GM12878 (cell line): ENCODE results near the gene PGR. TPM values are rescaled to one million over a fixed set of nuclear protein-coding genes. Genes with fewer than 3 reads are reported as not detected.

ENCODE experiments used
- ATAC-seq: fragments of 200-7000 bp; cut with Tn5 transposase; 3 replicates; pipeline ENCODE4 v1.9.1; 2020; ENCODE audit warnings: mild to moderate bottlenecking, moderate library complexity
- BruUV-seq: library from RNA; stranded (reverse); fragments of 400-500 nt; replicated peaks from 2 replicates; lab custom pipeline; 2021; lab: Mats Ljungman, UMichigan
- CTCF ChIA-PET: fragments of 300-600 bp; sonication (Branson Sonifier 250); formaldehyde crosslinking; extraction: SDS; loops from one replicate; lab custom pipeline; 2021; ENCODE audit warnings: inconsistent platforms; lab: Yijun Ruan, JAX
- POLR2A ChIA-PET: fragments of 350-600 bp; formaldehyde crosslinking; extraction: SDS; loops from one replicate; lab custom pipeline; 2021; ENCODE audit warnings: inconsistent platforms; lab: Charles Lee
- RAD21 ChIA-PET: fragments of 300-600 bp; sonication (Branson Sonifier 250); formaldehyde crosslinking; loops from one replicate; lab custom pipeline; 2023; ENCODE audit warnings: antibody characterized with exemption; ENCODE audit not compliant: unreplicated experiment; lab: Charles Lee
- SMC1A ChIA-PET: fragments of 300-600 bp; sonication (Branson Sonifier 250); formaldehyde crosslinking; loops from one replicate; lab custom pipeline; 2023; ENCODE audit not compliant: unreplicated experiment, uncharacterized antibody; lab: Charles Lee
- DNase-seq: peaks from one replicate; pipeline ENCODE4 v3.0.0-alpha.2; 2011; ENCODE audit warnings: low read depth, low spot score
- FAIRE-seq: peaks from 3 replicates; lab custom pipeline; 2011; peaks lifted over from hg19 to GRCh38; lab: Jason Lieb, UNC
- H2AFZ ChIP-seq: 2 replicates; pipeline ENCODE4 v1.6.0; 2011; ENCODE audit warnings: low read depth, low read length, control low read depth; ENCODE audit not compliant: control insufficient read depth
- H3K27ac ChIP-seq: 2 replicates; pipeline ENCODE4 v1.5.1; 2011; ENCODE audit warnings: control low read depth; ENCODE audit not compliant: control insufficient read depth, insufficient read depth
- H3K27me3 ChIP-seq, 2 experiments: replicated peaks in 1 of 2; 2 replicates each; pipeline versions ENCODE4 v1.6.0 to v1.6.1; 2011; ENCODE audit warnings: low read length in 1 of 2; ENCODE audit not compliant: control insufficient read depth in 2 of 2, insufficient read depth in 2 of 2
- H3K36me3 ChIP-seq, 2 experiments: 2 replicates each; pipeline ENCODE4 v1.5.1; 2011; ENCODE audit warnings: low read length in 1 of 2; ENCODE audit not compliant: control insufficient read depth in 2 of 2, insufficient read depth in 2 of 2
- H3K4me1 ChIP-seq: 2 replicates; pipeline ENCODE4 v1.6.1; 2011; ENCODE audit warnings: mild to moderate bottlenecking, low read length, moderate library complexity, mixed read lengths; ENCODE audit not compliant: control insufficient read depth, insufficient read depth
- H3K4me2 ChIP-seq: 2 replicates; pipeline ENCODE4 v1.6.0; 2011; ENCODE audit warnings: control low read depth; ENCODE audit not compliant: control insufficient read depth, insufficient read depth
- H3K4me3 ChIP-seq: fragments of 200-600 bp; sonication (generic); 2 replicates; pipeline ENCODE4 v1.5.1; 2016
- H3K79me2 ChIP-seq: 2 replicates; pipeline ENCODE4 v1.6.0; 2011; ENCODE audit warnings: low read length; ENCODE audit not compliant: control insufficient read depth, insufficient read depth
- H3K9ac ChIP-seq: 2 replicates; pipeline ENCODE4 v1.8.0; 2011; ENCODE audit warnings: low read length, control low read depth, mixed read lengths; ENCODE audit not compliant: control insufficient read depth, insufficient read depth
- H3K9me3 ChIP-seq: replicated peaks from 3 replicates; pipeline ENCODE4 v1.5.1; 2011; ENCODE audit warnings: mild to moderate bottlenecking, low read length; ENCODE audit not compliant: control insufficient read depth, insufficient read depth
- H4K20me1 ChIP-seq: 2 replicates; pipeline ENCODE4 v1.6.0; 2011; ENCODE audit not compliant: control insufficient read depth, insufficient read depth
- CREM ChIP-seq: IDR thresholded peaks from 2 replicates; pipeline ENCODE4 v1.6.1; 2014; ENCODE audit warnings: antibody characterized with exemption, low read depth
- EED ChIP-seq: sonication (generic); IDR thresholded peaks from 2 replicates; pipeline ENCODE4 v1.6.1; 2016; ENCODE audit warnings: antibody characterized with exemption, low read depth
- EGR1 ChIP-seq, 2 experiments: IDR thresholded peaks; 1 replicate in 1 of 2; 2 replicates in 1 of 2; pipeline ENCODE4 v1.6.1; 2011 to 2012; ENCODE audit warnings: low read depth in 2 of 2, low read length in 2 of 2, borderline replicate concordance in 1 of 2, mild to moderate bottlenecking in 1 of 2, moderate library complexity in 1 of 2
- GATAD2B ChIP-seq: fragments of 450-650 bp; conservative IDR thresholded peaks from 2 replicates; pipeline ENCODE4 v1.6.1; 2017; ENCODE audit warnings: low read depth, mild to moderate bottlenecking, moderate library complexity
- HDAC6 ChIP-seq: fragments of 200-600 bp; sonication (generic); IDR thresholded peaks from one replicate; pipeline ENCODE4 v1.8.0; 2017; ENCODE audit warnings: antibody characterized with exemption; ENCODE audit not compliant: unreplicated experiment
- JUND ChIP-seq: IDR thresholded peaks from 2 replicates; pipeline ENCODE4 v1.6.1; 2012; ENCODE audit warnings: low read depth, mild to moderate bottlenecking, low read length, improper control_type of control experiment, moderate library complexity
- MLLT1 ChIP-seq: fragments of 450-650 bp; IDR thresholded peaks from 2 replicates; pipeline ENCODE4 v1.6.1; 2016; ENCODE audit warnings: mild to moderate bottlenecking
- MTA3 ChIP-seq: IDR thresholded peaks from 2 replicates; pipeline ENCODE4 v1.6.1; 2012; ENCODE audit warnings: low read length, inconsistent platforms, borderline replicate concordance
- POLR2AphosphoS5 ChIP-seq: IDR thresholded peaks from 2 replicates; pipeline ENCODE4 v1.6.1; 2011; ENCODE audit warnings: mild to moderate bottlenecking, low read length, inconsistent platforms
- RCOR1 ChIP-seq: conservative IDR thresholded peaks from 2 replicates; pipeline ENCODE4 v1.6.1; 2012; ENCODE audit warnings: low read depth, low read length, improper control_type of control experiment
- SKIL ChIP-seq: fragments of 450-650 bp; IDR thresholded peaks from 2 replicates; pipeline ENCODE4 v1.6.1; 2017; ENCODE audit warnings: mild to moderate bottlenecking, low read depth, inconsistent platforms; ENCODE audit not compliant: poor library complexity, severe bottlenecking
- SP1 ChIP-seq: IDR thresholded peaks from one replicate; pipeline ENCODE4 v1.6.1; 2011; ENCODE audit warnings: low read depth, low read length
- TBL1XR1 ChIP-seq: IDR thresholded peaks from 2 replicates; pipeline ENCODE4 v1.6.1; 2012; ENCODE audit warnings: low read depth, low read length, improper control_type of control experiment
- ZBED1 ChIP-seq: IDR thresholded peaks from 2 replicates; pipeline ENCODE4 v1.6.1; 2016; ENCODE audit warnings: borderline replicate concordance
- ZNF24 ChIP-seq: fragments of 450-650 bp; IDR thresholded peaks from 2 replicates; pipeline ENCODE4 v1.6.1; 2017; ENCODE audit warnings: antibody characterized with exemption, mild to moderate bottlenecking
- ZNF687 ChIP-seq: fragments of 450-650 bp; IDR thresholded peaks from 2 replicates; pipeline ENCODE4 v1.6.1; 2017; ENCODE audit warnings: mild to moderate bottlenecking, moderate library complexity
- in situ Hi-C: fragments of 300-500 bp; cut with MboI; formaldehyde crosslinking; loops from 9 replicates; pipeline ENCODE4 v1.14.3; 2018; ENCODE audit warnings: mixed read lengths
- intact Hi-C: fragments of 100-400 bp; cut with micrococcal nuclease; formaldehyde crosslinking; loops from one replicate; pipeline ENCODE4 v1.14.2; 2022; ENCODE audit not compliant: unreplicated experiment
- polyA plus RNA-seq, 11 experiments: library from polyadenylated mRNA; depleted of rRNA in 4 of 11; unstranded in 6 of 11; stranded (reverse) in 5 of 11; fragments of >200 nt; fragmentation: Nextera tagmentation in 4 of 11; fragmentation: Illumina TruSeq in 1 of 11; extraction: Ambion mirVana in 4 of 11; extraction: Trizol in 1 of 11; gene quantifications; 1 replicate in 1 of 11; 2 replicates in 10 of 11; pipeline versions ENCODE4 v1.2.1 to v1.2.3, GENCODE V29; 2011 to 2016; ENCODE audit warnings: inconsistent platforms in 2 of 11, missing spikeins in 2 of 11, low read depth in 1 of 11
- total RNA-seq, 4 experiments: library from RNA; depleted of rRNA in 3 of 4; stranded (reverse); fragments of >200 nt in 3 of 4; fragmentation: Illumina TruSeq in 1 of 4; extraction: Trizol in 1 of 4; gene quantifications; 2 replicates each; pipeline versions ENCODE4 v1.2.1 to v1.2.3, GENCODE V29; 2013 to 2021
- TF ChIP-seq, protein P1 (sequence below): IDR thresholded peaks from 2 replicates; pipeline ENCODE4 v1.6.1; 2012; ENCODE audit warnings: low read depth, low read length, improper control_type of control experiment

The PGR gene
- total and polyA plus RNA-seq, 10 of the 15 experiments (the other 5 are each of a cell fraction or from before 2014, with no cell fraction given) = 0.01 TPM; not detected in 9

DNA sequence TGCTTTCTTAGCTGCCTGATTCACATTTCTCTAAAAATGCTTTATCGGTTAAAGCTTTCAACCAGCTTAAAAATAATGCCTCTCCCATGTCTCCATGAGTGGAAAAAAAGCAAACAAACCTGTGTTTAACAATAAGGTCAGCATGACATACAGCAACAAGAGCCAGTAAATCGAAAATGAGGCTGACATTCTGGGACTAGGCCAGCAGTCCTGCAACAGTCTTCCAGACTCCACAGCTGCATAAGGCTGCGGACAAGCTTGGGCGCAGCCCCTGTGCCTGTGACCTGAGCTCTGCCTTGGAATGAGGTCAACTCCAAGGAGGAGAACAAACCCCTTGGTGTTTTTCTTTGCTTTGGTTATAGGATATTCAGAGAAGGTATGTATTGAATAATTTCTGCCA lies 95.5 kb downstream of the PGR start (continued):
- no peak for TF ChIP-seq ZNF687
- no peak for TF ChIP-seq EGR1 (IDR thresholded peaks at IDR 0.05; ENCODE audit: borderline replicate concordance in 1 of 2, low read depth in 2 of 2, low read length in 2 of 2)
- TF ChIP-seq MLLT1 = no peak
- no peak for TF ChIP-seq CREM
- TF ChIP-seq TBL1XR1 = no peak

- no peaks in the 10 kb centered on the region for H3K79me2 ChIP-seq
- no peak for DNase-seq
- ChIA-PET RAD21 (no interaction called here), CTCF (no interaction called here), SMC1A (no interaction called here), POLR2A (no interaction called here)
- H3K27ac ChIP-seq = no peak overlapping the region
- no peak overlapping the region for H3K4me3 ChIP-seq
- H3K4me2 ChIP-seq = no peak overlapping the region
- no peaks in the 10 kb centered on the region; the same call in 1 of the 2 replicates for H3K4me1 ChIP-seq
- no TSS peak for BruUV-seq
- H4K20me1 ChIP-seq = no peaks in the 10 kb centered on the region
- no peaks in the 10 kb centered on the region for H3K9me3 ChIP-seq
- no peak for ATAC-seq
- no peak overlapping the region for H3K9ac ChIP-seq
- intact Hi-C loops = no loop called here
- no peaks in the 10 kb centered on the region for H3K36me3 ChIP-seq
- no peak overlapping the region for H2AFZ ChIP-seq
- no peaks in the 10 kb centered on the region for H3K27me3 ChIP-seq
- no peak for FAIRE-seq
- in situ Hi-C loops = no loop called here
- TF ChIP-seq JUND (no peak), SP1 (no peak), GATAD2B (no peak), RCOR1 (no peak), TBL1XR1 (no peak), MTA3 (no peak), ZNF24 (no peak), EED (no peak), SKIL (no peak), HDAC6 (no peak), ZBED1 (no peak), POLR2AphosphoS5 (no peak)
- TF ChIP-seq, protein P1, sequence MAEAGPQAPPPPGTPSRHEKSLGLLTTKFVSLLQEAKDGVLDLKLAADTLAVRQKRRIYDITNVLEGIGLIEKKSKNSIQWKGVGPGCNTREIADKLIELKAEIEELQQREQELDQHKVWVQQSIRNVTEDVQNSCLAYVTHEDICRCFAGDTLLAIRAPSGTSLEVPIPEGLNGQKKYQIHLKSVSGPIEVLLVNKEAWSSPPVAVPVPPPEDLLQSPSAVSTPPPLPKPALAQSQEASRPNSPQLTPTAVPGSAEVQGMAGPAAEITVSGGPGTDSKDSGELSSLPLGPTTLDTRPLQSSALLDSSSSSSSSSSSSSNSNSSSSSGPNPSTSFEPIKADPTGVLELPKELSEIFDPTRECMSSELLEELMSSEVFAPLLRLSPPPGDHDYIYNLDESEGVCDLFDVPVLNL = no peak
Observed at GRCh38 chr11:101032991-101033390, 96.6 kb downstream of the PGR start.
